Measurements from ENCODE around the gene CNOT4. TPM values are rescaled to one million over a fixed set of nuclear protein-coding genes. Genes with fewer than 3 reads are reported as not detected.

Gene CNOT4
- total RNA-seq, 1 experiment from 2014 or later = 16.6 TPM

- intact Hi-C loops (cut with micrococcal nuclease) = no loop called here
- no peaks in the 10 kb centered on the region for H3K36me3 ChIP-seq (ENCODE audit: control insufficient read depth in 1 of 2, insufficient read depth in 2 of 2, low read length in 2 of 2)
These were observed 62.2 kb downstream of the CNOT4 start for GRCh38 chr7:135447748-135448147.

More at GRCh38 chr7:135447748-135448147, 62.2 kb downstream of the CNOT4 start:
- H3K9ac ChIP-seq (ENCODE audit: low read length) = no peak overlapping the region
- ChIA-PET RAD21 (ENCODE audit: low non-redundant PET in 1 of 2, low total read pairs in 2 of 2, uncharacterized antibody in 2 of 2, unreplicated experiment in 2 of 2) (no interaction called here), POLR2A (no interaction called here), CTCF (interaction anchor here (0.6 kb wide), 1 partner anchor 53 kb away, joined by 4 read pairs; no protein-coding TSS in a partner anchor)
- no peak overlapping the region for H3K27ac ChIP-seq (ENCODE audit: low read depth, low read length)
- no peaks in the 10 kb centered on the region for H3K9me2 ChIP-seq (ENCODE audit: insufficient read depth)
- peaks cover 61% of the 10 kb centered on the region for H3K79me2 ChIP-seq (ENCODE audit: insufficient read depth, low read length)
- 0 out of 2 replicates have a peak, but pooled peaks cover 3% of the 10 kb centered on the region for H4K20me1 ChIP-seq (ENCODE audit: insufficient read depth)
- no peak overlapping the region for H2AFZ ChIP-seq (ENCODE audit: low read depth, low read length, poor library complexity, severe bottlenecking)
- no peak for TF ChIP-seq ZBTB33 (IDR thresholded peaks at IDR 0.05; ENCODE audit: extremely low read depth, insufficient replicate concordance, low read length)
- no peak for TF ChIP-seq SRF (IDR thresholded peaks at IDR 0.05; ENCODE audit: low read depth)
- TF ChIP-seq MAX (IDR thresholded peaks at IDR 0.05) = no peak
- TF ChIP-seq ZFX (IDR thresholded peaks at IDR 0.05) = no peak
- TF ChIP-seq FOSL1 (IDR thresholded peaks at IDR 0.05; ENCODE audit: low read depth) = no peak
- no peak for TF ChIP-seq ZNF274 (IDR thresholded peaks at IDR 0.05; ENCODE audit: low read depth, low read length)
- no peak for TF ChIP-seq JUND (IDR thresholded peaks at IDR 0.05)
- TF ChIP-seq REST (IDR thresholded peaks at IDR 0.05; ENCODE audit: low read depth) = no peak
- TF ChIP-seq CTCF (IDR thresholded peaks at IDR 0.05 in 2 of 3, conservative IDR thresholded peaks at IDR 0.05 in 1 of 3; ENCODE audit: borderline replicate concordance in 1 of 3, insufficient read depth in 1 of 3, low read depth in 2 of 3, low read length in 2 of 3) = no peak
- TF ChIP-seq SIN3A (IDR thresholded peaks at IDR 0.05; ENCODE audit: low read depth) = no peak
- no peak for TF ChIP-seq POLR2AphosphoS5 (IDR thresholded peaks at IDR 0.05; ENCODE audit: low read depth, low read length)
- no peak for TF ChIP-seq EZH2phosphoT487 (IDR thresholded peaks at IDR 0.05; ENCODE audit: borderline replicate concordance)
- no peak for TF ChIP-seq ATF3 (IDR thresholded peaks at IDR 0.05)
- TF ChIP-seq SP1 (IDR thresholded peaks at IDR 0.05; ENCODE audit: low read depth) = no peak
- TF ChIP-seq CEBPB (IDR thresholded peaks at IDR 0.05; ENCODE audit: low read depth) = no peak
- no peak for TF ChIP-seq CBX3 (IDR thresholded peaks at IDR 0.05; ENCODE audit: low read depth)
- TF ChIP-seq TCF7L2 (IDR thresholded peaks at IDR 0.05; ENCODE audit: borderline replicate concordance, extremely low read depth, insufficient read depth, insufficient read length) = no peak
- no peak for TF ChIP-seq YY1 (IDR thresholded peaks at IDR 0.05; ENCODE audit: extremely low read depth, insufficient replicate concordance, low read depth, low read length)
- no peaks in the 10 kb centered on the region for H3K4me1 ChIP-seq (ENCODE audit: control insufficient read depth in 1 of 2, insufficient read depth in 2 of 2, low read length in 2 of 2)
- no peaks in the 10 kb centered on the region for H3K9me3 ChIP-seq (ENCODE audit: control insufficient read depth in 1 of 2, insufficient read depth in 1 of 2, low read depth in 1 of 2, low read length in 2 of 2)
- ATAC-seq (no peak), DNase-seq (ENCODE audit: low read depth, low spot score) (no peak)
- H3K27me3 ChIP-seq (ENCODE audit: insufficient read depth, low read length) = no peaks in the 10 kb centered on the region
- no TSS peak for BruUV-seq (replicated peaks)
- H3K4me2 ChIP-seq (ENCODE audit: low read length) = no peak overlapping the region
- H3K4me3 ChIP-seq (replicated peaks in 1 of 2; ENCODE audit: low read depth in 1 of 2, low read length in 2 of 2) = no peak overlapping the region
